Stimulated activated CD8-positive, alpha-beta memory T cell treated with anti-CD3 and anti-CD28 coated beads, Interleukin-7, amount 100 ng/mL, for 1 hour (primary cell): ENCODE measurements around the gene BCL2.
"Not testable (repeated sequence)": the region's sequence is repeated elsewhere in the genome, so short reads cannot be mapped to it uniquely, and the experiment has no call there.

ENCODE experiments used
- DNase-seq, 2 donors: peaks; one replicate each; pipeline ENCODE4 v3.0.0-alpha.2; 2020; ENCODE audit warnings: low read depth in 2 of 2

Gene BCL2

GRCh38 chr18:63198868-63199742 lies 120.5 kb downstream of the BCL2 start:
- DNase-seq, result no peak

- DNase-seq, result no peak
These were observed 121.3 kb downstream of the BCL2 start for GRCh38 chr18:63198098-63198760.

GRCh38 chr18:63197246-63197869 lies 122.2 kb downstream of the BCL2 start:
- no peak for DNase-seq

- no peak for DNase-seq
These were observed 124.0 kb downstream of the BCL2 start for GRCh38 chr18:63195326-63196159.

GRCh38 chr18:63192885-63193349 lies 126.7 kb downstream of the BCL2 start:
- DNase-seq, result no peak

GRCh38 chr18:63192126-63192884 lies 127.3 kb downstream of the BCL2 start:
- no peak for DNase-seq

- DNase-seq, result no peak
These were observed 128.2 kb downstream of the BCL2 start for GRCh38 chr18:63191413-63191812.

GRCh38 chr18:63190838-63191237 lies 128.7 kb downstream of the BCL2 start:
- DNase-seq, result not testable (repeated sequence)

GRCh38 chr18:63189817-63190216 lies 129.8 kb downstream of the BCL2 start:
- DNase-seq, result no peak

- no peak for DNase-seq
These were observed 130.5 kb downstream of the BCL2 start for GRCh38 chr18:63189041-63189440.

GRCh38 chr18:63187791-63188460 lies 131.6 kb downstream of the BCL2 start:
- DNase-seq, result no peak

GRCh38 chr18:63187223-63187574 lies 132.4 kb downstream of the BCL2 start:
- no peak for DNase-seq

- DNase-seq, result no peak
These were observed 132.9 kb downstream of the BCL2 start for GRCh38 chr18:63186520-63187222.

GRCh38 chr18:63185984-63186383 lies 133.6 kb downstream of the BCL2 start:
- DNase-seq, result no peak

- no peak for DNase-seq
These were observed 135.4 kb downstream of the BCL2 start for GRCh38 chr18:63183952-63184770.

- DNase-seq, result no peak
These were observed 136.2 kb downstream of the BCL2 start for GRCh38 chr18:63183378-63183777.

- no peak for DNase-seq
These were observed 136.7 kb downstream of the BCL2 start for GRCh38 chr18:63182861-63183260.

- no peak for DNase-seq
These were observed 137.2 kb downstream of the BCL2 start for GRCh38 chr18:63182310-63182772.
